ENCODE results near the gene NFIX. TPM values are rescaled to one million over a fixed set of nuclear protein-coding genes. Genes with fewer than 3 reads are reported as not detected.

The NFIX gene
- total and polyA plus RNA-seq, 2 donors (not counting 3 experiments of a cell fraction or from before 2014, with no cell fraction given) = 9.8 to 37.7 TPM

DNA sequence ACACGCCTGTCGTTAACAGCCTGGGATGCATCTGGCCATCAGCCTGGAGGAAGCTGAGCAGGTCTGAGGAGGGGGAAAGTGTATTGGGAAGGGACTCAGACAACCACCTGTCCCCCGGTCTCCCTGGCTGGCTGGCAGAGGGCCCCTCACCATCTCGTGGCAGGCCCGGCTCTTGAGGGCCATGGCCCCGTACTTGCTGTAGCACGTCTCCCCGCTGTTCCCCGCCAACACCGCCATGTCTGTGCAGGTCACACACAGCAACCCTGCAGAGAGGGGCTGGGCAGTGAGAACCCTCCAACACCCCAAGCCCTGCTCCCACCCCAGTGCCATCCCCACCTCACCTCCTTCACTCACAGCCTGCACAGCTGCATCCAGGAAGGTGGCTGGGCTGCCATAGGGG, 117.3 kb downstream of the NFIX start:
- no peaks in the 10 kb centered on the region for H4K20me1 ChIP-seq (replicated peaks; ENCODE audit: control insufficient read depth, extremely low read depth, insufficient read depth, low read length)
- H3K27me3 ChIP-seq (ENCODE audit: control insufficient read depth in 2 of 2, insufficient read depth in 2 of 2, low read length in 2 of 2) = no peaks in the 10 kb centered on the region
- DNase-seq (ENCODE audit: low read depth, low spot score) (no peak), FAIRE-seq (no peak)
- ChIA-PET CTCF (interaction anchor here (0.6 kb wide), 1 partner anchor 11 kb away, joined by 3 read pairs; no protein-coding TSS in a partner anchor), POLR2A (no interaction called here)
- no TSS peak for BruUV-seq (replicated peaks)
- H3K9me3 ChIP-seq (replicated peaks; ENCODE audit: control insufficient read depth, insufficient read depth, low read length) = no peaks in the 10 kb centered on the region
- H2AFZ ChIP-seq (ENCODE audit: low read depth, low read length) = no peak overlapping the region
- no peaks in the 10 kb centered on the region for H3K9me1 ChIP-seq (replicated peaks; ENCODE audit: control insufficient read depth, extremely low read depth, insufficient read depth, low read length)
- dilution Hi-C loops (cut with MboI; ENCODE audit: extremely low pct_ligation_motif_present, low sequenced_read_pairs) = no loop called here
- no peak overlapping the region for H3K4me3 ChIP-seq (replicated peaks in 1 of 3; ENCODE audit: insufficient read depth in 1 of 3, low read depth in 1 of 3, low read length in 3 of 3)
- no peak overlapping the region for H3K9ac ChIP-seq (replicated peaks; ENCODE audit: extremely low read depth, insufficient read depth, low read length)
- no peak overlapping the region for H3K4me2 ChIP-seq (ENCODE audit: insufficient read depth, low read length)
- TF ChIP-seq CTCF (IDR thresholded peaks at IDR 0.05; ENCODE audit: extremely low read depth in 1 of 2, insufficient read depth in 1 of 2, low read depth in 1 of 2, low read length in 2 of 2) = no peak
- TF ChIP-seq POLR2AphosphoS5 (IDR thresholded peaks at IDR 0.05; ENCODE audit: insufficient read depth, low read depth, low read length) = no peak
- no peak for TF ChIP-seq FOS (IDR thresholded peaks at IDR 0.05; ENCODE audit: borderline replicate concordance, insufficient read depth, low read length)
- no peak for TF ChIP-seq EZH2 (IDR thresholded peaks at IDR 0.05; ENCODE audit: borderline replicate concordance, low read depth, low read length, severe bottlenecking)
- no peak for TF ChIP-seq GATA2 (IDR thresholded peaks at IDR 0.05; ENCODE audit: insufficient read depth, insufficient read length, low read depth, low read length)
- TF ChIP-seq POLR2A (IDR thresholded peaks at IDR 0.05; ENCODE audit: low read depth, low read length) = no peak
- no peak for TF ChIP-seq MAX (IDR thresholded peaks at IDR 0.05; ENCODE audit: insufficient read depth, insufficient read length)
- TF ChIP-seq MYC (IDR thresholded peaks at IDR 0.05; ENCODE audit: low read depth, low read length) = no peak
- TF ChIP-seq JUN (IDR thresholded peaks at IDR 0.05; ENCODE audit: borderline replicate concordance, insufficient read depth, insufficient read length, low read depth) = no peak
- H3K27ac ChIP-seq (ENCODE audit: insufficient read depth, low read depth, low read length) = no peak overlapping the region
- intact Hi-C loops (cut with micrococcal nuclease) = no loop called here
- H3K36me3 ChIP-seq (ENCODE audit: control insufficient read depth in 2 of 2, extremely low read depth in 1 of 2, insufficient read depth in 2 of 2, low read length in 2 of 2) = peaks cover 0 to 15% of the 10 kb centered on the region in 2 experiments
- H3K79me2 ChIP-seq (ENCODE audit: control insufficient read depth, insufficient read depth, low read length) = peaks cover 15% of the 10 kb centered on the region
- H3K4me1 ChIP-seq (ENCODE audit: control insufficient read depth, extremely low read depth, insufficient read depth, low read length) = peaks cover 5% of the 10 kb centered on the region

Measured in endothelial cell of umbilical vein (primary cell).